MM.1S (cell line): ENCODE data around the gene TMEM147.
A peak's percentile ranks its signal among the peaks of the same experiment; 100 is the strongest.

ENCODE experiments used
- DNase-seq: peaks from one replicate; pipeline ENCODE4 v3.0.0-alpha.2; 2015
- H2AFZ ChIP-seq: fragments of 300-600 bp; sonication (generic); 2 replicates; pipeline ENCODE4 v1.6.0; 2016; ENCODE audit warnings: antibody characterized with exemption, low read length
- H3F3A ChIP-seq: fragments of 300-600 bp; sonication (generic); 2 replicates; pipeline ENCODE4 v1.6.1; 2016; ENCODE audit warnings: mild to moderate bottlenecking, antibody characterized with exemption, low read length, moderate library complexity, mixed read lengths; ENCODE audit not compliant: insufficient read depth
- H3K27ac ChIP-seq: fragments of 300-600 bp; sonication (generic); 2 replicates; pipeline ENCODE4 v1.5.1; 2016; ENCODE audit warnings: mild to moderate bottlenecking, low read length
- H3K27me3 ChIP-seq: fragments of 300-600 bp; sonication (generic); replicated peaks from 2 replicates; pipeline ENCODE4 v1.6.0; 2016; ENCODE audit warnings: low read length; ENCODE audit not compliant: insufficient read depth
- H3K36me3 ChIP-seq: fragments of 300-600 bp; sonication (generic); replicated peaks from 2 replicates; pipeline ENCODE4 v1.6.1; 2016; ENCODE audit warnings: mild to moderate bottlenecking, low read length, mixed read lengths; ENCODE audit not compliant: insufficient read depth
- H3K4me1 ChIP-seq: fragments of 300-600 bp; sonication (generic); 2 replicates; pipeline ENCODE4 v1.6.1; 2016; ENCODE audit warnings: low read length, mixed read lengths
- H3K4me2 ChIP-seq: fragments of 300-600 bp; sonication (generic); 2 replicates; pipeline ENCODE4 v1.6.0; 2016; ENCODE audit warnings: low read depth, low read length
- H3K4me3 ChIP-seq: fragments of 300-600 bp; sonication (generic); 2 replicates; pipeline ENCODE4 v1.5.1; 2016; ENCODE audit warnings: low read length, mixed read lengths
- H3K79me2 ChIP-seq: fragments of 300-600 bp; sonication (generic); 2 replicates; pipeline ENCODE4 v1.6.1; 2016; ENCODE audit warnings: mixed run types, low read length, mixed read lengths
- H3K9ac ChIP-seq: fragments of 300-600 bp; sonication (generic); 2 replicates; pipeline ENCODE4 v1.6.1; 2016; ENCODE audit warnings: low read length, mixed read lengths
- H3K9me2 ChIP-seq: fragments of 300-600 bp; sonication (generic); replicated peaks from 2 replicates; pipeline ENCODE4 v1.6.1; 2016; ENCODE audit warnings: mild to moderate bottlenecking, low read length, mixed read lengths; ENCODE audit not compliant: insufficient read depth
- H3K9me3 ChIP-seq: fragments of 300-600 bp; sonication (generic); replicated peaks from 2 replicates; pipeline ENCODE4 v1.6.1; 2016; ENCODE audit warnings: mild to moderate bottlenecking, low read length, mixed read lengths; ENCODE audit not compliant: insufficient read depth
- H4K20me1 ChIP-seq: fragments of 300-600 bp; sonication (generic); 2 replicates; pipeline ENCODE4 v1.6.1; 2016; ENCODE audit warnings: mild to moderate bottlenecking, low read length, moderate library complexity, mixed read lengths; ENCODE audit not compliant: insufficient read depth
- EZH2 ChIP-seq: fragments of 300-600 bp; sonication (generic); optimal IDR thresholded peaks from 2 replicates; pipeline ENCODE3; 2017; ENCODE audit warnings: low read depth, mild to moderate bottlenecking, antibody characterized with exemption, low read length, mixed read lengths
- EZH2phosphoT487 ChIP-seq: fragments of 300-600 bp; sonication (generic); IDR thresholded peaks from 2 replicates; pipeline ENCODE4 v1.6.1; 2018; ENCODE audit warnings: antibody characterized with exemption, low read length
- TF ChIP-seq, protein P1 (sequence below): fragments of 300-600 bp; sonication (generic); IDR thresholded peaks from 2 replicates; pipeline ENCODE4 v1.5.1; 2016; ENCODE audit warnings: antibody characterized with exemption, low read length, mixed read lengths

TMEM147 gene

GRCh38 chr19:35508129-35508528, 37.3 kb upstream of the TMEM147 start:
- peaks cover 97% of the 10 kb centered on the region for H3K27me3 ChIP-seq
- no peak for DNase-seq
- H3K4me3 ChIP-seq: no peak overlapping the region
- H4K20me1 ChIP-seq: no peaks in the 10 kb centered on the region
- H3K27ac ChIP-seq: no peak overlapping the region
- H3K9ac ChIP-seq: no peak overlapping the region
- no peaks in the 10 kb centered on the region for H3F3A ChIP-seq
- peak; percentile 72 for TF ChIP-seq EZH2
- TF ChIP-seq, protein P1, sequence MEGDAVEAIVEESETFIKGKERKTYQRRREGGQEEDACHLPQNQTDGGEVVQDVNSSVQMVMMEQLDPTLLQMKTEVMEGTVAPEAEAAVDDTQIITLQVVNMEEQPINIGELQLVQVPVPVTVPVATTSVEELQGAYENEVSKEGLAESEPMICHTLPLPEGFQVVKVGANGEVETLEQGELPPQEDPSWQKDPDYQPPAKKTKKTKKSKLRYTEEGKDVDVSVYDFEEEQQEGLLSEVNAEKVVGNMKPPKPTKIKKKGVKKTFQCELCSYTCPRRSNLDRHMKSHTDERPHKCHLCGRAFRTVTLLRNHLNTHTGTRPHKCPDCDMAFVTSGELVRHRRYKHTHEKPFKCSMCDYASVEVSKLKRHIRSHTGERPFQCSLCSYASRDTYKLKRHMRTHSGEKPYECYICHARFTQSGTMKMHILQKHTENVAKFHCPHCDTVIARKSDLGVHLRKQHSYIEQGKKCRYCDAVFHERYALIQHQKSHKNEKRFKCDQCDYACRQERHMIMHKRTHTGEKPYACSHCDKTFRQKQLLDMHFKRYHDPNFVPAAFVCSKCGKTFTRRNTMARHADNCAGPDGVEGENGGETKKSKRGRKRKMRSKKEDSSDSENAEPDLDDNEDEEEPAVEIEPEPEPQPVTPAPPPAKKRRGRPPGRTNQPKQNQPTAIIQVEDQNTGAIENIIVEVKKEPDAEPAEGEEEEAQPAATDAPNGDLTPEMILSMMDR: no peak
- no peaks in the 10 kb centered on the region for H3K79me2 ChIP-seq
- no peaks in the 10 kb centered on the region for H3K9me3 ChIP-seq
- H3K36me3 ChIP-seq: no peaks in the 10 kb centered on the region
- H3K4me2 ChIP-seq: no peak overlapping the region
- H2AFZ ChIP-seq: no peak overlapping the region
- H3K4me1 ChIP-seq: peaks cover 7% of the 10 kb centered on the region
- H3K9me2 ChIP-seq: no peaks in the 10 kb centered on the region

- no peaks in the 10 kb centered on the region for H3K9me3 ChIP-seq
- no peaks in the 10 kb centered on the region for H3K9me2 ChIP-seq
- no peaks in the 10 kb centered on the region for H3K36me3 ChIP-seq
- no peak overlapping the region for H2AFZ ChIP-seq
- H3K4me1 ChIP-seq: peaks cover 7% of the 10 kb centered on the region
- H3K4me2 ChIP-seq: no peak overlapping the region
- TF ChIP-seq EZH2phosphoT487: no peak
- TF ChIP-seq EZH2: no peak
- TF ChIP-seq, protein P1: no peak
- H3F3A ChIP-seq: no peaks in the 10 kb centered on the region
- no peak overlapping the region for H3K27ac ChIP-seq
- H3K4me3 ChIP-seq: no peak overlapping the region
- no peak overlapping the region for H3K9ac ChIP-seq
- no peaks in the 10 kb centered on the region for H4K20me1 ChIP-seq
- H3K79me2 ChIP-seq: no peaks in the 10 kb centered on the region
- no peak for DNase-seq
- peaks cover 98% of the 10 kb centered on the region for H3K27me3 ChIP-seq
Observed at GRCh38 chr19:35509018-35509652, 36.3 kb upstream of the TMEM147 start.

- H2AFZ ChIP-seq: no peak overlapping the region
- H3K4me1 ChIP-seq: peaks cover 7% of the 10 kb centered on the region
- H3K4me3 ChIP-seq: no peak overlapping the region
- H3K27ac ChIP-seq: no peak overlapping the region
- peaks cover 98% of the 10 kb centered on the region for H3K27me3 ChIP-seq
- H3K79me2 ChIP-seq: no peaks in the 10 kb centered on the region
- H3K9me3 ChIP-seq: no peaks in the 10 kb centered on the region
- H4K20me1 ChIP-seq: no peaks in the 10 kb centered on the region
- no peaks in the 10 kb centered on the region for H3K9me2 ChIP-seq
- no peak for TF ChIP-seq EZH2phosphoT487
- TF ChIP-seq, protein P1: peak; percentile 89
- TF ChIP-seq EZH2: no peak
- no peaks in the 10 kb centered on the region for H3F3A ChIP-seq
- peak overlapping the region; percentile 6; the same call in 1 of the 2 replicates for H3K4me2 ChIP-seq
- DNase-seq: peak; percentile 29
- H3K36me3 ChIP-seq: no peaks in the 10 kb centered on the region
- H3K9ac ChIP-seq: no peak overlapping the region
Observed at GRCh38 chr19:35509861-35510625, 35.4 kb upstream of the TMEM147 start.
